COR-L47 (cell line): ENCODE measurements around the gene SLC25A21.

ENCODE experiments used
- DNase-seq: peaks from one replicate; lab custom pipeline; 2025; lab: John Stamatoyannopoulos, UW

The SLC25A21 gene

DNA sequence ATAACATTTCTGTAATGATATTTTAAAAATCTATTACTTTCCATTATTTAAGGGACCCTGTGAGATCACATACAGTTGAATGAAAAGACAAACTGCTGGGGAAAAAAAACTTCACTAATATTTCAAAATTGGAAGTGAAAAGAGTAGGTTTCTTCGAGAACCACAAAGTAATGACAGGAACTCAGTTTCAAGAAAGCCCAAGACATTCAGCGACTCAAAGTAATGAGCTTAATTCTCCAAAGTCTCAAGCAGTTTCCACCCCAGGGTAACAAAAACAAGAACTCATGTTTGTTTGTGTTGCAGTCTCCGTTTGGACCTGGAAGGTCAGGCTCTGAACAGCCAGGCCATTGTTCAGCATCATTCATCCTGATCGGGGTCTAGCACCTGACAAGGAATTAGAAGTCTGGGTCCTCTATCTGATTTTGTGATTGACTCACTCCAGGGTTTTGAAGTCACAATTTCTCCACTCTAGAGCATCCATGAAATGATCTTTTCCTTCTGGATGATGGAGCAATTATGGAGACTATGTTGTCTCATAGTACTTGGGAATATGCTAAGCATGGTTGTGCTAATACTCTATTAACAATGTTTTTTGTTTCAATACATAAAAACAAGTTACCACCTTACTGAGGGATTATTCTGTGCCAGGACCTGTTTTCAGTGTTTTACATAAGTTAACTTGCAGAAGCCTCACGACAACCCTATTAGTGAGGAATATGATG lies 126.9 kb downstream of the SLC25A21 start:
- no peak for DNase-seq

- no peak for DNase-seq
Measured at GRCh38 chr14:37037636-37038387, 134.6 kb downstream of the SLC25A21 start.

GRCh38 chr14:37036669-37037341 lies 135.6 kb downstream of the SLC25A21 start:
- no peak for DNase-seq

- no peak for DNase-seq
Measured at GRCh38 chr14:37035401-37035800, 137.0 kb downstream of the SLC25A21 start.

- no peak for DNase-seq
Measured at GRCh38 chr14:37034410-37035285, 137.8 kb downstream of the SLC25A21 start.

DNA sequence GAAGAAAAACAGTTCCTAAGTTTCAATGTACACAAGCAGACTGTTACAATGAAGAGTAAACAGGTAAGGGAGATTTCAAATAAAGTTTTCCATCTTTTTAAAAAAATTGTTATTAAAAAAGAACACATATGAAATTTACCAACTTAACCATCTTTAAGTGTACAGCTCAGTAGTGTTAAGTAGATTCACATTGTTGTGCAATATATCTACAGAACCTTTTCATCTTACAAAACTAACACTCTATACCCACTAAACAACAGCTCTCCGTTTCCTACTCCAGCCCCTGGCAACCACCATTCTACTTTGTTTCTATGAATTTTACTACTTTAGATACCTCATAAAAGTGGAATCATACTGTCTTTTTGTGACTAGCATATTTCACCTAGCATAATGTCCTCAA lies 139.5 kb downstream of the SLC25A21 start:
- DNase-seq: no peak

DNA sequence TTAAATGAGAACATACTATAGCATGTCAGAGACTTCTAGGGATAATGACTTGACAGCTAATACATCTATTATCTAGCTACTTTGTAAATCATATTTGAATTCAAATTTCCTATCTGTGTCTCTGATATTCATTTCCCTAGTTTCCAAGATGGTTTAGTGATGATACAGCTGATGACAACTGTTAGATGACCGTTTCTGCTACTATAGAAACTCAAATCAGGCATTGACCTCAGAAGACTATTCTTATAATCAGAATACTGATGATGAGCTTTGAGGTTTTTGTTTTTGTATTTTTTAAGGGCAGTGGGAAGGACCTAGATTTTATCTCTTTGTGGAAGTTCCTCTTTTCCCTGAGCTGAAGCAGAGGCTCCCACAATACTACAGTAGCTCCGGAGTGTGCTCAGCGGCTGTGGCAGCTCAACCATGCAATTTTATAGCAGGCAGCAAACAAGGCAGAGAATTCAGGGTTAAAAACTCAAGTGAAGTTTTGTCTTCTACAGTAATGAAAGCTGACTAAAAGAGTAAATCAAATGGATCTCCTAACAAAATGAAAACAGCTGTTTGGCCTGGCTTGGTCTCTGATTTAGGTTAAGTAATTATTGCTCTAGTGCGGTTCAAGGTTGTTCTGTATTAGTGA lies 145.1 kb downstream of the SLC25A21 start:
- DNase-seq: no peak

DNA sequence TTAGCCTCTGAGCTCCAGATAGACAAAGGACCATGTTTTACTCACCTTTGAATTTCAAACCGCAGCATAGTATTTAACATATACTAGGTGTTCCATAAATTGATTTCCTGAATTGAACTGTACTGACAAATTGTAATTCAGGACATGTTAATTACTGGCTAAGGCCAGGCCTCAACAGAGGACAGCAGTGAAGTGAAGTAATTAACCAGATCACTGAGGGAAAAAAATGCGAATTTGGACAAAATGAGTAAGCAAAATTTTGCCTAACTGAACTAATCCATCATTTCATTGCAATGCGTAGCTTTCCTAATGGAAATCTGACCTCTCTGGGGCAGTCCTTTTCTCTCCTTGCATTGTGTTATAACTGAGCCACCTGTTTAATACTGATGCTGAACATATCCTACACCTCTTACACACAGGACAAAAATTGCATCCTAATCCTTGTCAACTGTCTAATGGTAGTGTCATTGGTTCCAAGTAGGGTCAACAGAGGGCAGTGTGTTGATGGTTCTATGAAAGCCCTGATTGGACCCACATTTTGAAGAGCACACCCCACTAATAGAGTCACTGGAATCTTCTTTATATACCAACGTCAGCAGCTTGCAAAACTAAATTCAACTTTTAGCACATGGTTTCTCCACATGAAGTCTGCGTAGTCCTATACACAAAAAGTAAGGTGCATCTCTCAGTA lies 148.4 kb downstream of the SLC25A21 start:
- DNase-seq: no peak

DNA sequence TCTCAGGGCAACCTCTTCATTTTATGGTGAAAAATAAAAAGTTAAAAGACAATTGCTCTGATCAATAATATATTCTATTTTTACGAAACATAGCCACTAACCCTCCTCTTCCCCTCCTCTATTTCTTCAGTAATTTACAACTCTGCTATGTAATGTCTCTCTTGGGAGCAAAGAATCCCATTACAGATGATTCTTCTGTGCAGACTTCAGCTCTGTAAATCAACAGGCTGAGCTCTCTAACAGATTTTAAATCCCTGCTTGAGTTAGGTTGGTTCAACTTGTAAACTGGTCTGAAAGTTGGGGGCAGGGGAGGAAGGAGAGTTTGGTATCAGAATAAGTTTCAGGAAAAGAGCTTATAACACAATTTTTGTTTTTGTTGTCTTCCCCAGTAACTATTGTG lies 151.0 kb downstream of the SLC25A21 start:
- DNase-seq: no peak

GRCh38 chr14:37019488-37019887 lies 152.9 kb downstream of the SLC25A21 start:
- DNase-seq: no peak

DNA sequence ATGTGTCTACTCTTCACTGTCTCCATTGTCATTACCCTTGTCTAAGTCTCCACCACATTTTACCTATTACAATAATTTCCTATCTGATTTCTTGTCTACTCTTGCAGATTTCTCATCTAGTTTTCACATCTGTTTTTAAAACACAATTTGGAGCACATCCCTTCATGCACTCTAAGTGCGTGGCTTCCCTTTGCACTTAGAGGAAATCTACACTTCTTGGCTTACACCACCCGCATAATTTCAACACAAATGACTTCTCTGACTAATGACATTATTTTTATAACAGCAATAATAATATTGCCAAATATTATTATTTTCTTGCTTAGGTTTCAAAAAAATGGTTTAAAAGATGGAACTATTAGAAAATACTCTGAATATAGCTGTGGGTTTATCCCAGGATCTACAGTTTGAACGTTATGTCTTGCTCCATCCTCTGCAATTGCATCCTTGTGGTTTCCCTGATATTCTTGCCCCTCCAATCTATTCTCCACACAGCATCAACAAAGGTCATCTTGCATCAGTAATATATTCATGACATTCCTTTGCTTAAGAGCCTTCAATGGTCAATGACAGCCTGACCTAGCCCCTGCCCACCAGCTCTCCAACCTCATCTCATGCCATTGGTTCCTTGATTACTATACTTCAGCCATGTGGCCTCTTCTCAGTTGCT lies 153.7 kb downstream of the SLC25A21 start:
- no peak for DNase-seq

DNA sequence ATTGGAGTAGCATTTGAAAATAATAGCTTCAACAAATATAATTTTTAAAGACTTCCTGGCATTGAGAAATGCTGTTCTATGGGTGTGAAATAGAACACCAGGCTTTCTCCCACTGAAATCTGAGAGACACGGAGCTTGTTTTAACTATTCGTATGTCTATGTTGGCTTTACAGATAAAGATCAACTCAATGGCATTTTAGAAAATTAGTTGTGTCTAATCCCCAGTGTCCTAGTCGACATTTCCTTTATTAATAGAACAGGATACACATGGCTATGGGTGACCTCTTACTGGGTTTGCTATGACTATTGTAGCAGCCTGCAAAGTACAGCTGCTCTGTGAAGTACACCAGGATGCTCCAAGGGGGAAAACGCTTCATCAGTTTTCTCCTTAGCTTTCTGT lies 159.3 kb downstream of the SLC25A21 start:
- no peak for DNase-seq

GRCh38 chr14:36998686-36999085 lies 173.7 kb downstream of the SLC25A21 start:
- no peak for DNase-seq

GRCh38 chr14:36997843-36998242 lies 174.6 kb downstream of the SLC25A21 start:
- no peak for DNase-seq

DNA sequence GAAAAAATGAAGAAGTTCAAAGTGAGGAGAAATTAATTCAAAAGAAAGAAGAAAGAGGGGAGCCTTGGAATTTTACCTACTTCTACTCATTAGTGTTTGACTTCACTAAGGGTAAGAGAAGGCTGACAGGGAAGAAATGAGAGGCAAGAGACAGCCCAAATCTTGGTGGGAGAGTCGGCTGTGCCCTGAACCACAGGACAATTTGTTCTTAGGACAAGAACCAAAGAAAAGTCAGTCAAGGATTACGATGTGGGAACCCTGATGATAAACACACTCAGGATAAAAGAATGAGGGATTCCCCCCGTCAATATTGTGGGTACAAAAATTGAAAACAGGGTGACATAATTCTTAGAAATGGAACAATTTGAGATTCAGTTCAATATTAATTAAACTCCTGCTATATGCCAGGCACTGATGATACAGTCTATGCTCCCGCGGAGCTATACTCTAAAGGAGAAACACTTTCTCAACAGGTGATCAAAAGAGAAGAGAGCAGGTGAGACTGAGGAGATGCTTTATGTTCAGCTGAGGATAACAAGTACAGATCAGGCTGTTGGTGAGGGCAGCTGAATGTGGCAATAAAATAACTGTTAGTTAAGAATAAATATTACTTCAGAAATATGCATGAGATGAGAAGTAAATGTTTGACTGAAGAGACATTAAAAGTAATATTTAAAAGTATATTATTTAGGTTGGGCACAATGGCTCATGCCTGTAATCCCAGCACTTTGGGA lies 175.4 kb downstream of the SLC25A21 start:
- DNase-seq: no peak

DNA sequence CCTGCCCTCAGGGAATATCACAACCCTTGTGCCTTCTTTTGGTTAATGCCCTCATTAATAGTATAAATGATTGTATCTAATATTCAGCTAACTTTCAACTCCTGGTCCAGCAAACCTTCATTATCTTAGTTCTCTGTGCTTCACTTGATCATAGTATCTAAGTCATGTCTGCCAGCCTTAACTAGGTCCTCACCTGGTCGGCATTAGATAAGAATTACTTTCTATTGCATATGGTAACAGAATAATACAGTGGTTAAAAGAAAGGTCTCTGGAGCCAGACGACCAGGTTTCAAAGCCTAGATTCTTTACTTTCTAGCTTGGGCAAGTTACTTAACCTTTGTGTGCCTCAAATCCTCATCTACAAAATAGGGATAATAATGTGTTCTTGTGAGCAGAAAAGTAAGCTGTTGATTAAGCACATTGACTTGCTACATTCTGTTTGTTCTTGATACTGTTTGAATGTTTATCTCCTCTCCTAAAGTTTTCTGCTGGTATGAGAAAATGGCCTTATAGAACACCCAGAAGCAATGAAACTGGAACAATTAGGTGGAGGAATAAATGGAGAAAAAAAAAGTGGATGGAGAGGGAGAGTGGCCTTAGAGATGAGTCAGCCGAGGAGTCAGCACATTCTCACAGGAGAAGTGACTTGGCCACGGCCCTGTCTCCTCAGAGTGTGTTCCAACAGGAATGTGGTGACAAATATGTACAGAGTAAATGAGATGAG lies 176.1 kb downstream of the SLC25A21 start:
- DNase-seq: no peak

GRCh38 chr14:36989806-36990205 lies 182.6 kb downstream of the SLC25A21 start:
- no peak for DNase-seq

GRCh38 chr14:36988989-36989388 lies 183.4 kb downstream of the SLC25A21 start:
- DNase-seq: no peak

GRCh38 chr14:36988568-36988967 lies 183.8 kb downstream of the SLC25A21 start:
- DNase-seq: no peak
